T-helper 2 cell treated with Interferon-gamma antibody and Interleukin-4, amounts not matched to agents 5 μg/mL and 100 μg/mL, for 36 hours (primary cell): ENCODE data around the gene ADGRL2.

ENCODE experiments used
- DNase-seq: peaks from one replicate; pipeline ENCODE4 v3.0.0; 2021; ENCODE audit warnings: low spot score
- H3K27ac Mint-ChIP-seq: one replicate; pipeline ENCODE4 v1.8.0; 2021; ENCODE audit warnings: mild to moderate bottlenecking, mixed read lengths
- H3K27me3 Mint-ChIP-seq: one replicate; pipeline ENCODE4 v1.8.0; 2021; ENCODE audit warnings: low read depth, mixed read lengths
- H3K36me3 Mint-ChIP-seq: one replicate; pipeline ENCODE4 v1.8.0; 2021; ENCODE audit warnings: low read depth, mixed read lengths
- H3K4me1 Mint-ChIP-seq: one replicate; pipeline ENCODE4 v1.8.0; 2021; ENCODE audit warnings: low read depth, mixed read lengths
- H3K4me3 Mint-ChIP-seq: one replicate; pipeline ENCODE4 v1.8.0; 2022; ENCODE audit warnings: mild to moderate bottlenecking, moderate library complexity, mixed read lengths
- H3K9me3 Mint-ChIP-seq: one replicate; pipeline ENCODE4 v1.8.0; 2021; ENCODE audit warnings: mixed read lengths

ADGRL2 gene

GRCh38 chr1:82032068-82032467 lies 231.3 kb downstream of the ADGRL2 start:
- Mint-ChIP-seq H3K9me3 (no peaks in the 10 kb centered on the region), H3K27me3 (no peaks in the 10 kb centered on the region), H3K4me1 (no peaks in the 10 kb centered on the region), H3K27ac (no peak overlapping the region), H3K36me3 (no peaks in the 10 kb centered on the region), H3K4me3 (no peak overlapping the region)
- no peak for DNase-seq

GRCh38 chr1:82034812-82035211 lies 234.1 kb downstream of the ADGRL2 start:
- H3K36me3 Mint-ChIP-seq = no peaks in the 10 kb centered on the region
- H3K27me3 Mint-ChIP-seq = no peaks in the 10 kb centered on the region
- H3K4me1 Mint-ChIP-seq = no peaks in the 10 kb centered on the region
- DNase-seq = no peak
- H3K9me3 Mint-ChIP-seq = no peaks in the 10 kb centered on the region
- H3K4me3 Mint-ChIP-seq = no peak overlapping the region
- H3K27ac Mint-ChIP-seq = no peak overlapping the region
